Thyroid gland (tissue), 4 donors: Measurements from ENCODE around the gene CPNE4. TPM values are rescaled to one million over a fixed set of nuclear protein-coding genes. Genes with fewer than 3 reads are reported as not detected.

ENCODE experiments used
- DNase-seq, 2 donors: peaks; one replicate each; pipeline ENCODE4 v3.0.0-alpha.2; 2019
- H3K27ac ChIP-seq, 3 donors: fragments of 200-600 bp; sonication (generic); 1 replicate in 2 of 3; 2 replicates in 1 of 3; pipeline ENCODE4 v1.5.1; 2016 to 2019; ENCODE audit warnings: mild to moderate bottlenecking in 1 of 3, moderate library complexity in 1 of 3
- H3K27me3 ChIP-seq: fragments of 200-600 bp; sonication (generic); one replicate; pipeline ENCODE4 v1.5.1; 2019
- H3K36me3 ChIP-seq, 2 donors: fragments of 200-600 bp; sonication (generic); one replicate each; pipeline ENCODE4 v1.5.1; 2016 to 2019
- H3K4me1 ChIP-seq, 2 donors: fragments of 200-600 bp; sonication (generic); one replicate each; pipeline ENCODE4 v1.5.1; 2017 to 2019
- H3K4me3 ChIP-seq, 3 donors: fragments of 200-600 bp; sonication (generic); replicated peaks in 1 of 3; 1 replicate in 2 of 3; 2 replicates in 1 of 3; pipeline ENCODE4 v1.5.1; 2016; ENCODE audit warnings: mild to moderate bottlenecking in 1 of 3
- H3K9me3 ChIP-seq: fragments of 200-600 bp; sonication (generic); one replicate; pipeline ENCODE4 v1.5.1; 2017
- CTCF ChIP-seq, 6 experiments: fragments of 200-600 bp in 3 of 6; fragments of 450-650 bp in 3 of 6; sonication (generic) in 3 of 6; IDR thresholded peaks; one replicate each; pipeline ENCODE4 v1.5.1; 2016 to 2019; ENCODE audit warnings: antibody characterized with exemption in 6 of 6, mild to moderate bottlenecking in 2 of 6, inconsistent platforms in 1 of 6, moderate library complexity in 1 of 6
- POLR2A ChIP-seq, 2 donors: fragments of 450-650 bp; IDR thresholded peaks; one replicate each; pipeline ENCODE4 v1.6.1; 2017; ENCODE audit warnings: antibody characterized with exemption in 2 of 2, mild to moderate bottlenecking in 2 of 2, moderate library complexity in 1 of 2
- WGBS, 2 donors: methylation state at CpG; one replicate each; pipeline ENCODE4 v1.1.5; 2017; 5-methylcytosine and 5-hydroxymethylcytosine counted together
- intact Hi-C: fragments of 100-400 bp; cut with DNase I; formaldehyde crosslinking; loops from one replicate; pipeline ENCODE4 v1.15.1; 2023
- total RNA-seq, 4 donors: library from RNA; depleted of rRNA; stranded (reverse); fragments of >200 nt; gene quantifications; one replicate each; pipeline ENCODE4 v1.2.3, GENCODE V29; 2016

CPNE4 gene
- total RNA-seq, 4 donors from 2014 or later = not detected

- H3K4me3 ChIP-seq = no peak overlapping the region
- no peaks in the 10 kb centered on the region for H3K27me3 ChIP-seq
- TF ChIP-seq CTCF (IDR thresholded peaks at IDR 0.05) (no peak), POLR2A (IDR thresholded peaks at IDR 0.05) (no peak)
- H3K9me3 ChIP-seq = no peaks in the 10 kb centered on the region
- no peak overlapping the region for H3K27ac ChIP-seq
- no peaks in the 10 kb centered on the region for H3K36me3 ChIP-seq
- 69 to 82% methylated on average over 4 of the region's 4 CpGs for WGBS, 2 donors
- intact Hi-C loops = no loop called here
- peaks cover 10 to 11% of the 10 kb centered on the region in 2 donors for H3K4me1 ChIP-seq
- no peak for DNase-seq
Observed at GRCh38 chr3:131772269-131773026, 262.4 kb downstream of the CPNE4 start.

- WGBS, 2 donors = 65 to 71% methylated on average over 4 of the region's 4 CpGs
- DNase-seq = no peak
- Histone ChIP-seq H3K4me3 (no peak overlapping the region), H3K4me1 (peaks cover 5 to 6% of the 10 kb centered on the region in 2 donors), H3K36me3 (no peaks in the 10 kb centered on the region), H3K27me3 (no peaks in the 10 kb centered on the region), H3K27ac (no peak overlapping the region), H3K9me3 (no peaks in the 10 kb centered on the region)
- TF ChIP-seq POLR2A (IDR thresholded peaks at IDR 0.05) (no peak), CTCF (IDR thresholded peaks at IDR 0.05) (no peak)
- intact Hi-C loops = no loop called here
Observed at GRCh38 chr3:131762981-131763564, 271.7 kb downstream of the CPNE4 start.

GRCh38 chr3:131756405-131756804, 278.4 kb downstream of the CPNE4 start:
- no peaks in the 10 kb centered on the region for H3K4me1 ChIP-seq
- H3K36me3 ChIP-seq = no peaks in the 10 kb centered on the region
- intact Hi-C loops = no loop called here
- 68 to 72% methylated on average over 2 of the region's 2 CpGs for WGBS, 2 donors
- H3K9me3 ChIP-seq = no peaks in the 10 kb centered on the region
- no peak overlapping the region for H3K4me3 ChIP-seq
- DNase-seq = no peak
- H3K27me3 ChIP-seq = no peaks in the 10 kb centered on the region
- H3K27ac ChIP-seq = no peak overlapping the region
- TF ChIP-seq CTCF (IDR thresholded peaks at IDR 0.05) (no peak), POLR2A (IDR thresholded peaks at IDR 0.05) (no peak)

GRCh38 chr3:131755380-131755779, 279.4 kb downstream of the CPNE4 start:
- no peaks in the 10 kb centered on the region for H3K9me3 ChIP-seq

More at GRCh38 chr3:131755380-131755779, 279.4 kb downstream of the CPNE4 start:
- no peaks in the 10 kb centered on the region for H3K36me3 ChIP-seq
- no peak for TF ChIP-seq CTCF (IDR thresholded peaks at IDR 0.05)
- no peak for TF ChIP-seq POLR2A (IDR thresholded peaks at IDR 0.05)
- intact Hi-C loops = no loop called here
- no peak overlapping the region for H3K27ac ChIP-seq
- H3K4me1 ChIP-seq = no peaks in the 10 kb centered on the region
- no peak for DNase-seq
- H3K4me3 ChIP-seq = no peak overlapping the region
- H3K27me3 ChIP-seq = no peaks in the 10 kb centered on the region
